Endothelial cell (in vitro differentiated cells): ENCODE measurements around the gene ISLR. TPM values are rescaled to one million over a fixed set of nuclear protein-coding genes. Genes with fewer than 3 reads are reported as not detected.

Source experiments
- DNase-seq: peaks from one replicate; pipeline ENCODE4 v3.0.0; 2021; ENCODE audit warnings: low spot score
- H3K27ac Mint-ChIP-seq: one replicate; pipeline ENCODE4 v1.8.0; 2021; ENCODE audit warnings: mixed read lengths, inconsistent platforms; ENCODE audit not compliant: unreplicated experiment
- H3K27me3 Mint-ChIP-seq: one replicate; pipeline ENCODE4 v1.8.0; 2021; ENCODE audit warnings: mild to moderate bottlenecking, moderate library complexity, mixed read lengths, inconsistent platforms; ENCODE audit not compliant: unreplicated experiment
- H3K36me3 Mint-ChIP-seq: one replicate; pipeline ENCODE4 v1.8.0; 2021; ENCODE audit warnings: mild to moderate bottlenecking, low read depth, mixed read lengths, inconsistent platforms; ENCODE audit not compliant: unreplicated experiment
- H3K4me1 Mint-ChIP-seq: one replicate; pipeline ENCODE4 v1.8.0; 2021; ENCODE audit warnings: mild to moderate bottlenecking, mixed read lengths, inconsistent platforms; ENCODE audit not compliant: unreplicated experiment
- H3K4me3 Mint-ChIP-seq: one replicate; pipeline ENCODE4 v1.8.0; 2021; ENCODE audit warnings: mild to moderate bottlenecking, mixed read lengths, inconsistent platforms; ENCODE audit not compliant: unreplicated experiment
- H3K9me3 Mint-ChIP-seq: one replicate; pipeline ENCODE4 v1.8.0; 2021; ENCODE audit warnings: mixed read lengths, inconsistent platforms; ENCODE audit not compliant: unreplicated experiment
- CTCF ChIP-seq: fragments of 200-600 bp; sonication (generic); IDR thresholded peaks from one replicate; pipeline ENCODE4 v1.5.0; 2021; ENCODE audit warnings: antibody characterized with exemption; ENCODE audit not compliant: unreplicated experiment
- total RNA-seq: library from RNA; stranded (reverse); fragmentation: NEBNext Ultra II Directional; extraction: Animal tissue kit (Norgen Biotek cat#: 25700); gene quantifications from one replicate; pipeline ENCODE4 v1.2.1, GENCODE V29; 2021; ENCODE audit not compliant: unreplicated experiment

Gene ISLR
- total RNA-seq, 1 donor from 2014 or later = 0.51 TPM

- Mint-ChIP-seq H3K27me3 (peaks cover 25% of the 10 kb centered on the region), H3K4me1 (peaks cover 23% of the 10 kb centered on the region), H3K36me3 (peaks cover 3% of the 10 kb centered on the region), H3K9me3 (no peaks in the 10 kb centered on the region), H3K27ac (no peak overlapping the region), H3K4me3 (no peak overlapping the region)
- TF ChIP-seq CTCF = no peak
- no peak for DNase-seq
Observed at GRCh38 chr15:74220475-74221248, 47.2 kb downstream of the ISLR start.

GRCh38 chr15:74221399-74222239, 48.1 kb downstream of the ISLR start:
- Mint-ChIP-seq H3K27me3 (peaks cover 25% of the 10 kb centered on the region), H3K4me3 (no peak overlapping the region), H3K36me3 (peaks cover 3% of the 10 kb centered on the region), H3K9me3 (no peaks in the 10 kb centered on the region), H3K4me1 (peaks cover 23% of the 10 kb centered on the region), H3K27ac (no peak overlapping the region)
- no peak for DNase-seq
- TF ChIP-seq CTCF = no peak

GRCh38 chr15:74222240-74223119, 49.0 kb downstream of the ISLR start:
- H3K27me3 Mint-ChIP-seq = peaks cover 25% of the 10 kb centered on the region
- H3K27ac Mint-ChIP-seq = no peak overlapping the region
- H3K4me3 Mint-ChIP-seq = no peak overlapping the region
- peaks cover 21% of the 10 kb centered on the region for H3K4me1 Mint-ChIP-seq
- DNase-seq = no peak
- TF ChIP-seq CTCF = no peak
- peaks cover 3% of the 10 kb centered on the region for H3K36me3 Mint-ChIP-seq
- no peaks in the 10 kb centered on the region for H3K9me3 Mint-ChIP-seq

- H3K4me3 Mint-ChIP-seq = no peak overlapping the region
- peaks cover 18% of the 10 kb centered on the region for H3K27me3 Mint-ChIP-seq
- DNase-seq = no peak
- peaks cover 3% of the 10 kb centered on the region for H3K36me3 Mint-ChIP-seq
- peaks cover 15% of the 10 kb centered on the region for H3K4me1 Mint-ChIP-seq
- TF ChIP-seq CTCF = no peak
- no peak overlapping the region for H3K27ac Mint-ChIP-seq
- no peaks in the 10 kb centered on the region for H3K9me3 Mint-ChIP-seq
Observed at GRCh38 chr15:74225928-74226327, 52.4 kb downstream of the ISLR start.

Other genes starting within 250 kb of the ISLR start
- gene LOXL1, start 247.2 kb upstream of the ISLR start, total RNA-seq = 156 TPM
- gene STOML1, start 181.4 kb upstream of the ISLR start, total RNA-seq = 14.3 TPM
- gene PML, start 179.0 kb upstream of the ISLR start, total RNA-seq = 161 TPM
- 0.85 TPM for gene GOLGA6A, start 91.2 kb upstream of the ISLR start, total RNA-seq
- gene ISLR2, start 43.1 kb upstream of the ISLR start, total RNA-seq = 0.21 TPM
- gene STRA6, start 29.1 kb downstream of the ISLR start, total RNA-seq = 9.2 TPM
- gene CCDC33, start 62.6 kb downstream of the ISLR start, total RNA-seq = 0.51 TPM
- 0.82 TPM for gene CYP11A1, start 193.9 kb downstream of the ISLR start, total RNA-seq